GM21619 (cell line): ENCODE results near the gene SF3A1.

Experiments used
- ATAC-seq: cut with Tn5 transposase; IDR thresholded peaks from one replicate; pipeline ENCODE4 v1.9.1; 2021; ENCODE audit not compliant: unreplicated experiment

Gene SF3A1

GRCh38 chr22:30325065-30325720 is 31.5 kb downstream of the SF3A1 start:
- ATAC-seq, result no peak

DNA sequence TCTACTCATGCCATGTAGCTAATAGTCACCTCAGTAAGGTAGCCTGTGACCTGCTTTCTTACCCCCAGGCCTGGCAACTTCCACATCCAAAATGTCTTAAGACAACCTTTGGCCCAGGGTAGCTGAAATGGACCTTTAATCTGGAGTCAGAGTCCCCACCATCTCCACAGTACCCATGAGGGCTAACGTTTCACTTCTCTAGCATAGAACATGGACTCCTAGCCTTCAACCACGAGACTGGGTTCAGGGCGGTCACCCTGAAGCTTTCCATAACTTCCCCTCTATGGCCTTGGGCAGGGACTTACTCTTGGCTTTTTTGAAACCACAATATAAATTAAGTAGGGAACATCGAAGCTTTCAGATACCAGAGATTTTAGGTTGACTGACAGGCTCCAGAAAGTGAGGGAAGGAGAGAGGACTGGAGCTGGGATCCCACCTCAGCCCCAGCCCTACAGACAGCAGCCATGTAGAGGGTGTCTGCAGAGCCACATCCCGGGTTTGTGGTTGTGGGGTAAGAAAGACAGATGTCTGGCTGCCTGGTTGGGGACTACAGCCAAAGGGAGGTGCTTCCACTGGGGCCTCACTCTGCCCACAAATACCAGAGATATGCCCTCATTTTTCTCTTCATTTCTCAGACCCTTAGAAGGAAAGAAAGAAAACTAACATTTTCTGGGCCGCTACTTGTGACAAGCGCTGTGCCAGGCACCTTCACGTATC is 32.5 kb downstream of the SF3A1 start:
- ATAC-seq, result no peak

DNA sequence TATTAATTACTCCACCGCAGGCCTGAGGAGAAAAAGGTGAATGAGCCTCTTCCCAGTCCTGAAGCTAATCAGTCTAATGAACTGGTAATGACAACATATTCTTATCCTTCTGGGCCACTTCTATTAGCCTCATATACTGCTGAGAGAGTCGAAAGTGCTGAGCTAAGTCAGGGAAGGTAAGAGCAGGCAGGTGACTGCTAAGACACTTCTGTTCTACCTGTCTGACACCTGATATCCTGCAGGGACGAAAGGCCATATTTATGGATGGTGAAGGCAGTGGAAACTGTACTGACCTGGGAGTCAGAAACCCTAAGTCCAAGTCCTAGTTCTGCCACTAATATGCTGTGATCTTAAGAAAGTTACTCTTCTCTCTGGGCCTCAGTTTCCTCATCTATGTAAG is 33.4 kb downstream of the SF3A1 start:
- no peak for ATAC-seq

DNA sequence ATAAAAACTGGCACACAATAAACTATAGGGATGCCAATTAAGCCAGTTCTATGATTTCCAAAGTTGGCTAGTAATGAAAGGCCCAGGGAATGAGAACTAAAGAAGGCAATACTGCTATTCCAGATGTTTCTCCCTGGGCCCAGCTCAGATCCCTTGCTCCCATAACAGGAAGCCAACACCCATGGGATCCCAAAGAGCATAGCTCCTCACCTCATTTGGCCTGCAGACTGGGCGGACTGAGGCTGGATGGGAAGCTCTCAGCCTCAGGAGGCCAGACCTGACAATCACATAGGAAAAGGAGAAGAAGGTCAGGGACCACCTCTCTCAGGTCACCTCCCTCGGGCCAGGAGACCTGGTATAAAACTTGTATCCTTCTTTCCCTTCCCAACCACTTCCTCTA is 35.2 kb downstream of the SF3A1 start:
- no peak for ATAC-seq

- ATAC-seq, result no peak
Measured at GRCh38 chr22:30320021-30320556, 36.6 kb downstream of the SF3A1 start.

DNA sequence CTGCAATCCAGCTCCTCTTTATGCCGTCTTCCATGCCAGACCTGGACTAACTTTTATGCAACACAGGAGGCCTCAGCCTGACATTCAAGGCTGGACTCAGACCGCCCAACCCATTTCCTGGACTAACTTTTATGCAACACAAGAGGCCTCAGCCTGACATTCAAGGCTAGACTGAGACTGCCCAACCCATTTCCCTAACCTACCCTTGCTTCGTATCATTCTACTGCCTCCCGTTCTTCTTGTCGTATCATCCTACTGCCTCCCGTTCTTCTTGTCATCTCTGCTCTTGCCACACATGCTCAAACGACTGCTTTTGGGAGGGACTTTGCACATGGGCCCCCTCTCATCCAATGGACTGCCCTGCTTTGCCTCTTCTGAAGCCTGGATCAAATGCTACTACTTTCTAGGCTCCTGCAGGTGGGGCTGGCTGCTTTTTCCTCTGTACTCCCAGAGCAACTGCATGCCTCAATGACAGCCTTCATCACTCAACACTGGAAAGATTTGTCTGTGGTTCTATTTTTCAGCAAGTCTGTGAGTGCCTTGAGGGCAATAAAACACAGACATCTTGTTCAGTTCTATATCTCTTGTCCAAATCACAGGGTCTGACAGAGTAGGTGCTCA is 37.8 kb downstream of the SF3A1 start:
- ATAC-seq, result no peak

DNA sequence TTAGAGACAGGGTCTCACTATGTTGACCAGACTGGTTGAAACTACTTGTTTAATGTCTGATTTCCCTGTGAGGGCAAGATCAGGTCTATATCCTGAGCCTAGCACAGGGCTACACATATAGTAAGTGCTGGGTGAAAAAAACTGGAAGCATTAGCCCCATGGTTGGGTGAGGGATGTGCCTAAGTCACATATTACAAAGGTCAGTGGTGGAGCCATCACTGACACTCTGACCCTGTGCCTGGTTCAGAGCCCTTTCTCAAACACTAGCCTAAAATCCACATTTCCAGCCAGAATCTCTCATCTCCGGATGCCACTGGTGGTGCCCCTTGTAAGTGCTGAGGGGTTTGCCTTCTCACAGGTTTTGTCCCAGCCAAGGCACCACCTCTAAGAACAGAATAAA is 38.9 kb downstream of the SF3A1 start:
- no peak for ATAC-seq

DNA sequence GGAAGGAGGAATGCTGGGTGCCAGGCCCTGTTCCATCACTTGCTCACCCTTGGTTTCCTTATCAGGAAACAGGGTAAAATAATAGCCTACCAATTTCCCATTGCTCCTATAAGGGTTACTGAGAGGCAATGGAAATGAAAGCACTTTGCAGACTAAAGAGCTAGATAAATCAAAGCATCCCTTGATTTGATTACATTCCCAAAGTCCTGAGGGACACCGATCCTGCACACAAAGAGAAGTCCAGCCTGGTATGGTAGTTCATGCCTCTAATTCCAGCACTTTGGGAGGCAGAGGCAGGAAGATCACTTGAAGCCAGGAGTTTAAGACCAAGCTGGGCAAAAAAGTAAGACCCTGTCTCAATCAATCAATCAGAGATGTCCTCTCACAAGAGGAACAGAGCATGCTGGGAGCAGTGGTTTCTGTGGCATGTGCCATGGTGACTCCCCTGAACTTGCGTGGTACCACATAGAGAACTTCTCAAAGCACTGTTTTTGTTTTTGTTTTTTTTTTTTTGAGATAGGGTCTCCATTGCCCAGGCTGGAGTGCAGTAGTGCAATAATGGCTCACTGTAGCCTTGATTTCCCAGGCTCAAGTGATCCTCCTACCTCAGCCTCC is 40.6 kb downstream of the SF3A1 start:
- no peak for ATAC-seq

DNA sequence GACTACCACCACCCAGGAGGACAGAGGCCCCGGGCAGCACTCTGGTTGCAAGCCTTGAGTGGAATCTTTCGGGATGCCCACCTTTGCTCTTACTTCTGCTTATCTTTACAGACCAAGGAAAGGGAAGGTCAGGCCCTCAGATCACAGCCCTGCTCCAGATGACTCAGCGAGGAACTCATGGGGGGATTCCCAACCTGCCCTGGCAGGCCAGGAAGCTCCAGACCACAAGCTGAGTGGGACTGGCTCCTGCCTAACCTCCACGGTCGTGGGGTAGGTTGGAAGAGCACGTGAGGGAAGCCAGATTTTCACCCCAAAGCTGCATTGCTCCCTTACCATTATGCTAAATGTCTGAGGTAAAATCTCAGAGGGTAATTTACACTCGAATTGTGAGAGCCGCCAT is 41.8 kb downstream of the SF3A1 start:
- peak; percentile 36 for ATAC-seq

GRCh38 chr22:30313527-30314363 is 42.9 kb downstream of the SF3A1 start:
- no peak for ATAC-seq

DNA sequence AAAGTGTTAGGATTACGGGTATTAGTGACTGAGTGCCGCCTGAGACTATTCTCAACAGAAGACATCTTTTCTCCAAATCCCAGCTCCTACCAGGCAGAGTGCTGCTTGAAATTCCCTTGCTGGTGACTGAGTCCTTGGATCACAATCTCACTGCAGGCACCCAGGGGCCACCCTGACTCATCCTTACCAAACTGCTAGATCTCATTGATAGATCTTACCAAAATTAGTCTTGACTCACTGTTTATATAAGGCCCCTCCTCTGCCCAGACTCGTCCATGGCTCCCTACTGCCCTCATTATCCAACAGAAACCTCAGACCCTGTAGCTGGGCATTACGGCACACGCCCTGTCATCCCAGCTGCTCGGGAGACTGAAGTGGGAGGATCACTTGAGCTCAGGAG is 44.6 kb downstream of the SF3A1 start:
- ATAC-seq, result no peak

GRCh38 chr22:30310881-30311771 is 45.6 kb downstream of the SF3A1 start:
- no peak for ATAC-seq

GRCh38 chr22:30309951-30310741 is 46.5 kb downstream of the SF3A1 start:
- no peak for ATAC-seq

DNA sequence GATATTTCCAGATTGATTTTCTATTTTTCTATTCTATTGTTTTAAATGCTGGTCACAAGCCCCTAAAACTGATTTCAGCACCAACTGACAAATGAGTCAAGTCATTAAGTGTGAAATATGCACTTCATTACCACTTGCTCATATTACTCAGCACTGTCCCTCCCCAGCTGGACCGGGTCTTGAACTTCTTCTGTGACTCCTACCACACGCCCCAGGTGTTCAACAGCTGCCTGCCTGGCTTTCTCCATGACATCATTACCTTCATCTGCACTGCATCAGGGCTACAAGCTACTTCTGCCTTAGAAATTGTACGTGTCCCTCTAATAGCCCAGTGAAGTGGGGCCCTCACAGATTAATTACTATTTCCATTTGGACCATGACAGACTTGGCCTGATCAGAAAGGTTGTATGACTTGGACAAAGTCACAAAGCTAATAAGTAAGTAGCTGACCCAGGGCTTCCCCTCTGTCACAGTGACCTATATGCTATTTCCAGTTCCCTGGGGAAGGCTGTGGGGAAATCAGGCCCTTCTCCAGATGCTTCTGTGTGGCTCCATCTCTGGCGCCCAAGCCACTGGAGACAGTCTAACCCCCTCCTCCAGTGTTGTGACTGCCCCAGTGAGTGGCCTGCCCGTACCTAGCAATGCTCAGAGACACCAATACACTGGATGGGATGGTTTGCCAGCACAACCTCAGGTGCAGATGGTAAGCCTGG is 48.0 kb downstream of the SF3A1 start:
- ATAC-seq, result no peak

- no peak for ATAC-seq
Measured at GRCh38 chr22:30308093-30308492, 48.6 kb downstream of the SF3A1 start.

DNA sequence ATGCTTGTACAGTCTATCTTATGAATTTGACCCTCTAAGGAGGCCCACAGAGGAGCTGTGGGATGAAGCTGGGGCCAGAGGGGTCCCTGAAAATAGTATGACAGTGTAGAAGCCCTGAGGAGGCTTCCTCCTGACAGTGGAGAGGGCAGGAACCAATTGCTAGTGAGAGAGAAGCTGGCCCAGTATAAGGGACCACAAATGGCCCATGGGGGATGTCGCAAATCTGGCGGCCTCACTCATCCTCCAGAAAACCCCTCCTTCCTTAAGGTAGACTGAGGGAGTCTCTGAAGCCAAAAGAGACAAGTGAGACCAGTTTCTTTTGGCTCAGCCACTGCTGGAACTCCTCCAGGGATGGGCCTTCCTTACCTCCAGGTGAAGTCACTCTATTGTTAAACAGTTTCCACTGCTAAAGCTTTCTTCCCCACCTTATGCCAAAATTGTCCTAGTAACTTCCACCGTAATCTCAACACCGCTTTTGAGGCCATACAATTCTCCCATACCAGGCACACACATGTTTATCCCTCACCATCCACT is 49.6 kb downstream of the SF3A1 start:
- ATAC-seq, result no peak

DNA sequence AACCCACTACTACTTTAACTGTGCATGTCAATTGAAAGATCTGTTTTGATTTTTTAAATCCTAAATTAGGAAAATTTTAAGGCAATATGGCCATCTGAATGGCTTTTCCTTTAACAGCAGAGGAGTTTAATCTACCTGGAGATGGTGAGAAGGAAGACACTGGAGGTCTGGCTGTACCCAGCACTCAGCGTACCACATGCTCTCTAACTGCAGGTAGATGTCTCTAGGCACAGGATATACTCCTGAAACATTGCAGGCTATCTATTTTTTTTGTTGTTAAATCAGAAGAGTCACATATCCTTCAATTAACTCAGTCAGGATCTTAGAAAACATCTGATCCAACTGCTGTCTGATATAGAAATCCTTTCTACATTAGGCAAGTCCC is 50.1 kb downstream of the SF3A1 start:
- ATAC-seq, result no peak
